CD4-positive, alpha-beta T cell treated with Interleukin-15 for 4 hours (primary cell): Measurements from ENCODE around the gene ATRNL1.

Source experiments
- DNase-seq: peaks from one replicate; pipeline ENCODE4 v3.0.0-alpha.2; 2020; ENCODE audit warnings: low spot score

Gene ATRNL1

DNA sequence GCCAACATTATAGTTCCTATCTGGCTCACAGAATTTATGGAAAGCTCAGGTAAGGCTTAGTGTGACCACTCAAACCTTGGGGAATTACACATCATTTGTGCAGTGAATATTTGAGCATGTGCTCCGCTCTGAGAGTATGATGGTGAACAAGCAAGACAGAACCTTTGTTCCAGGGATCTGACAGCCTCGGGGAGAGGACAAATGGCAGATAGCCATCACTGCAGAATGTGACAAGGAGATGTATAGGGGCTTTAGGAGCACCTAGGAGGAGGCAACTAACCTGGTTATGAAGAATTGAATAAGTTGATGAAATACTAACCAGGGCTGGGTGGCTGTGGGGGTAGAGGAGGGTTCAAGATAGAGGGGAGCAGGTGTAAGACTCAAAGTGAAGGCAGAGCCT is 889.4 kb downstream of the ATRNL1 start:
- DNase-seq: no peak

DNA sequence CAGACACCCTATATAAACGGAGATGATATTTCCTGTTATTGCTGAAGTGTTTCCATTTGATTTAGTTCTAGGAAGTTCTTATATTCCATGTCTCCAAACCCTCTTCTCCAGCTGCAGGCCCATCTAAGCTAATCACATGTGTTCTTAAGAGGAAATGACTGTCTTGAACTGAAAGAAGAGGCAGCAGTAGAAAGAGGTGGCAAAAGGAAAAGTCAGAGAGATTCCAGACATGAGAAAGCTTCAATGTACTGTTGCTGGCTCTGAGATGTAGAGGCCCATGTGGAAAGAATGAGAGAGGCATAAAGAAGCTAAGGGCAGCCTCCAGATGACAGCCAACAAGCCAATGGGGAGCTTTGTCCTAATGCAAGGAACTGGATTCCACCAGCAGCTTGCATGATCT is 892.6 kb downstream of the ATRNL1 start:
- DNase-seq: no peak

DNA sequence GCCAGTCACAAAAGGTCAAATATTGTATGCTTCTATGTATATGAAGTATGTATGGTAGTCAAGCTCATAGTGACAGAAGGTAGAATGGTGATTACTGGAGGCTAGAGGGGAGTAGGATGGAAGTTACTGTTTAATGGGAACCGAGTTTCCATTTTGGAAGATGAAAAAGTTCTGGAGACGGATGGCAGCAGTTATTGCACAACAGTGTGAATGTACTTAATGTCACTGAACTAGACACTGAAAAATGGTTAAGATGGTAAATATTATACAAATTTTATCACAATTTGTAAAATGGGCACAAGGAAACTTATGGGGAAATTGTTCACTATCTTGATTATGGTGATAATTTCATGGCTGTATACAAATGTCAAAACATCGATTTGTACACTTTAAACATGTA is 895.2 kb downstream of the ATRNL1 start:
- no peak for DNase-seq

DNA sequence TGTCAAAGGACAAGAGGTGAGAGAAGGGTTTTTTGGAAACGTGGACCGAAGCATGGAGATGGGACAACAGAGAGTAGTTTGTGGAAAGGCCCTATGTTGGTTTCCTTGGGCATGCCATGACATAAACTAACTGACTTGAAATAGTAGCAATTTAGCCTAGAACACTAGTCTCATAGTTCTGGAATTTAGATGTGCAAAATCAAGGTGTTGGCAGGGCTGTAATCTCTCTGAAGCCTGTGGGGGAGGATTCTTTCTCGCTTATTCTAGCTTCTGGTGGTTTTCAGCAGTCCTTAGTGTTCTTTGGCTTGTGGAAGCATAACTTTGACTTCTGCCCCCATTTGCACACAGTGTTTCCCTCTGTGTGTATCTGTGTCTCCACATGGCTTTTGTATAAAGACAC is 896.5 kb downstream of the ATRNL1 start:
- no peak for DNase-seq

DNA sequence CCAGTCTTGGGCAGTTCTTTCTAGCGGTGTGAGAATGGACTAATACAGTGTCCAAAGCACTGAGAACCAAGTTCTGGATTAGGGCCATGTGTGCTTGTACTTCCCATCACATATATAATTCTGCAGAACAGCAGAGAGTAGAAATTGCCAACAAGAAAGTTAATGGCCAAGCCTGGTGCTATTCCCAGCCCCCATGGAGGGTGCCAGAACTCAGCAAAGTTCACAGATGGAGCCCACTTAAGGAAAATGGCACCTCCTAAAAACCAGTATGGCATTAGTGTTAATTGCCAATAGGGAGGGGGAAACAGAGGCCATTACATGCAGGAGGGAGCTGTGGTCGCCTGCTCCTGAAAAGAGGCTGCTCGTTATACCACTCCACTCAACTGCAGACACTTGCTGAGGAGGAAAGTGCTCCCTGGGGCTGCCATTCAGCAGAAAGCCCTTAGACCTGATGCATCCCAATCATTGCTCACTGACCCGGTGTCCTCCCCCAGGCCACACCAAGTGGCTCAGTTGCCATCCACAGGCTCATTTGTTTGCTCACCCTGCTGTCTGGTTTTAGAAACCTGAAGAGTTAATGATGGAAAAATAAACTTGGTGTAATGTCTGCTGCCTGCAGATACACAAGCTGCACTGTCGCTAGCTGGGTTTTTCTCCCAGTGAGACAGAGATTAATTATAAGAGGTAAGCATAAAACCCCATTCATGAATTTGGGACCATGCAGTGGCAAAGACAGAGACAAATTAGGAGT is 899.2 kb downstream of the ATRNL1 start:
- DNase-seq: no peak

DNA sequence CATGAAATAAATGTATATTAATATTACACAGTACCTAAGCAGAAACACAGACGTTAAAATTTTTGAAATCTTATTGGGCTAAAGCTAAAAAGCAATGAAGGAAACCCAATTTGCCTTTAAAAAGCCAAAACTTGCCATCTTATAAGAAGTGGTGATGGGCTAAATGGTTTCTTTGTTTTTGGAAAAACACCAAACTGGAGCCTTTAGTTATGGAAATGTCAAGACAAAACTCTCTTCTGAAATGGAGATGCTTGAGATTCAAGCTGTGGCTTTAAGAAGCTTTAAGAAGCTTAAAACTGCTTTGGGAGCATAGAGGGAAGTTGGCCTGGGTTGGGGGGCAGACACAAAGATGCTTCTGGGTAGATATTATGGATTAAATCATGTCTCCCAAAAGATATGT is 902.9 kb downstream of the ATRNL1 start:
- no peak for DNase-seq

DNA sequence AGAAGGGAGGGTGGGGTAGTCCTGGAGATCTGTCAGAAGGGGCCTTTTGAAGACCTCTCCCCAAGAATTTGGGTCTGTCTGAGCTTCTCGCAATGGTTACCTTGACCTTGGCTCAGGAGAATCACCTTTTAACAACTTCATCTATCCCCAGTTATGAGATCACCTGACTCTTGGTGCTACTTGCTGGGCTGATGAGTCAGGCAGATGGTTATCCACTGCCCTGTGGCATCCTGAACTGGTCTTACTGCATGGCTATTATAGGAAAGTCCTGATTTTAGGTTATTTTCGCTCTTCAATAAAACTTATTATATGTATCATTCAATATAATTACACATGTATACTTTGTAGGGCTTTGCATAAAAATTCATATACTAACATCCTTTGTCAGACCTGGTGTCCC is 905.1 kb downstream of the ATRNL1 start:
- no peak for DNase-seq
